ENCODE data around the gene CT45A9. TPM values are rescaled to one million over a fixed set of nuclear protein-coding genes. Genes with fewer than 3 reads are reported as not detected.

The CT45A9 gene
- total RNA-seq, 1 experiment from 2014 or later: not detected

Other genes with a start within 250 kb of the CT45A9 start
- not detected in 2 replicates for gene CT45A1, start 158.2 kb downstream of the CT45A9 start, total RNA-seq (2021)
- not detected in 2 replicates for gene CT45A3, start 103.6 kb downstream of the CT45A9 start, total RNA-seq (2021)
- gene CT45A5, start 86.3 kb downstream of the CT45A9 start, total RNA-seq (2021): not detected in 2 replicates
- gene CT45A6, start 69.0 kb downstream of the CT45A9 start, total RNA-seq (2021): not detected in 2 replicates
- gene CT45A2, start 51.8 kb downstream of the CT45A9 start, total RNA-seq (2021): not detected in 2 replicates
- not detected in 2 replicates for gene CT45A7, start 34.5 kb downstream of the CT45A9 start, total RNA-seq (2021)
- gene CT45A8, start 17.3 kb downstream of the CT45A9 start, total RNA-seq (2021): not detected in 2 replicates
- not detected in 2 replicates for gene CT45A10, start 21.6 kb upstream of the CT45A9 start, total RNA-seq (2021)
- not detected in 2 replicates for gene SAGE1, start 21.9 kb upstream of the CT45A9 start, total RNA-seq (2021)
- 23.7 and 26.2 TPM in 2 replicates for gene MMGT1, start 102.2 kb upstream of the CT45A9 start, total RNA-seq (2021)
- gene SLC9A6, start 113.6 kb upstream of the CT45A9 start, total RNA-seq (2021): 14.8 and 16.5 TPM in 2 replicates

Measured in PC-9 (cell line).